Limb (tissue), 2 donors: ENCODE measurements around the gene DMBX1.

Experiments
- DNase-seq, 2 donors: peaks; one replicate each; pipeline ENCODE4 v3.0.0-alpha.2; 2016; ENCODE audit errors: extremely low spot score in 2 of 2

The DMBX1 gene

DNA sequence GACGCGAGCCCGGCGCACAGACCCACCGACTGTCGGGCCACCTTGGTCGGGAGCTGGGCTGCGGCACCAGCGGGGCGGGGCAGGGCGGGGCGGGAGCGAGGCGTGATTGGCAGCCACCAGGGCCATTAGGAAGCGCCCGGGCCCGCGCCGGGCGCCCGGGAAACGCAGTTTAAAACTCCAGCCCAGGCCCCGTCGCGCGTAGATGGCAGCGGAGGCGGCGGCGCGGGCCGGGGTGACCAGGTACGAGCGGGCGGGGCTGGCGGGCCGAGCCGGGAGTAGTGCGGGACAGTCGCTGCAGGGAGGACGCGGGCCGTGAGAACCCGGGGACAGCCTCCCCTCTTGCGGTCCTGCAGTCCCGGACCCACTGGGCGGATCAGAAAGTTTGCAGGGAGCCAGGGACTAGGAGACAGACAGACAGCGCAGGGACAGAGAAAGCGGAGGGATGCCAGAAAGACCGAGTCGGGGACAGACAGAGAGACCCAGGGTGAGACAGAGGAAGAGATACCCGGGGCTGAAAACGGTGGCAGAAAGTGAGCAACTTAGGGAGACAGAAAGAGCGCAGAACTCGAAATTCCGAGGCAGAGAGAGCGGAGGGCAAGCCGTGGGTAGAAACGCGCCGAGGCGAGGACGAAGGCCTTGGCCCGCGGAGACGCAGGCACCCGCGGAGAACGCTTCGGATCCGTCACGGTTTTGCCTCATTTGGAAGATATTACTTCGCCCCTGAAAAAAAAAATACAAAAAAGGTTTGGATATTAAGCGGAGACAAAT is at the start of gene DMBX1:
Gene DMBX1, plus strand, starts transcription at position 199 of the 768 bp plus-strand sequence. CDS start 17,175 bp downstream, outside the sequence.
- DNase-seq, result peak in 1 of 2 donors; percentile 60

DNA sequence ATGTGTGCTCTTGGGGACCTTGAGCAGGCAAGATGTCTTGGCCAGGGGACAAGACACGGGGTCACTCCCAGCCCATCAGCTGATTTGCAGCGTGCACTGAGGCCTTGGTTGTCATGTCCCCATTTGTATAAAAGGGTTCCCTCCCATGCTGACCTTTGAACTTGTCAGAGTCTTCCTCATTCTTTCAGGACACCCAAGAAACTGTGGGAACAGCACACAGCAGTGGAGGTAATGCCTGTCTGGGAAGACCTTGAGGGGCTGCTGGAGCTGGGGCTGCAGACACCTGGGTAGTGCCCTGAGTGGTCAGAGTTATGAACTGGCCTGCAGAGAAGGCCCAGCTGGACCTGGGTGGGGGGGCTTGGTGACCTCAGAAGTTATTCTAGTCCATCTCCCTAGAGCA is 49.2 kb upstream of the DMBX1 start:
- DNase-seq, result no peak

DNA sequence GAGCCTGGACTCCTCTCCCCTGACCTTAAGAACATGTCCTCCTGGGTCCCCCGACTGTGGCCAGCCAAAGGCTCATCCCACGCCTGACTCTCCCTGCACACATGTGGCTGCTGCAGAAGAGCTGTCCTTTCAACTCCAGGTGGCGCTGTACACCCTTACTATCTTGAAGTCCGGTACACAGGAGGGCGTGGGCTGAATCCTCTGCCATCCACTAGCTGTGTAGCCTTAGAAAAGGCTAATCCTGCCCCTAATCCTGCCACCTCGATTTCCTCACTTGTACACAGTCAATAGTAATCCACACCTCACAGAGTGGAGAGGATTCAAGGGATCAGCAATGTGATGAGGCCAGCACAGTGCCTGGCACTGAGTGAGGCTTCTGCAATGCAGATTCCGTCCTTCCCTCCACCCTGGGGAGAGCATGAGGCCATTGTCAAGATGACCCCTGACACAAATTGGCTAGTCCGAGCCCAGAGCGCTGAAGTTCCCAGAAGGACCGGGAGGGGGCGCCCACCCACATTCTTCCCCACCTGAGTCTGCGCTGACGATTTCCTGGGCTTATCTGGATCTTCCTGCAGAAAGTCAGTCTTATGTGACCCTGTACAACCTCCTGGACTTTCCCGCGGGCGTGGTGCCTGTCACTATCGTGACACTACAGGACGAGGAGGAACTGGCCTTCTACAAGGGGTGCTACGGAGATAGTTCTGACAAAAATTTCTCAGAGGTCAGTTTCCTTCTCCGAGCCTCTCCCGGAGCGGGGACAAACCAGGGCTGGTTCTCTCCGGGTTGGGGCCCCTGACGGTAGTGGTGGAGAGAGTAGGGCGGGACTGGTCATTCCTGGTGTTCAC is 47.1 kb upstream of the DMBX1 start:
- peak; percentile 30 to 83 for DNase-seq

DNA sequence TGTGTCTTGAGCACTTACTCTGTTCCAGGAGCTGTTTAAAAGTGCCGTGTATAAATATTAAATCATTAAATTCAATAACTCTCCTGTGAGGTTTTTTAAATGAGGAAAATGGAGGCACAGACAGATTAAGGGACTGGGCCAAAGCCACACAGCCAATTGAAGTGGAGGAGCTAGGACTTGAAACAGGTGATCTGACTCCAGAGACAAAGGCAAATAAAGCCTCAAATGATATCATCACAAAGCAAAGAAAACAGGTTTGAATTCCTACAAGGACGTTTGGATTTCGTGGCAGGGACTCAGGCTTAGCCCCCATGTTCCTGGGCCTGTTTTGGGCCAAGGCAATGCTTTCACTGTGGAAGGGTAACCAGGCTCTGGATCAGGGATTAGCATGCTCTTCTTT is 45.2 kb upstream of the DMBX1 start:
- no peak for DNase-seq

DNA sequence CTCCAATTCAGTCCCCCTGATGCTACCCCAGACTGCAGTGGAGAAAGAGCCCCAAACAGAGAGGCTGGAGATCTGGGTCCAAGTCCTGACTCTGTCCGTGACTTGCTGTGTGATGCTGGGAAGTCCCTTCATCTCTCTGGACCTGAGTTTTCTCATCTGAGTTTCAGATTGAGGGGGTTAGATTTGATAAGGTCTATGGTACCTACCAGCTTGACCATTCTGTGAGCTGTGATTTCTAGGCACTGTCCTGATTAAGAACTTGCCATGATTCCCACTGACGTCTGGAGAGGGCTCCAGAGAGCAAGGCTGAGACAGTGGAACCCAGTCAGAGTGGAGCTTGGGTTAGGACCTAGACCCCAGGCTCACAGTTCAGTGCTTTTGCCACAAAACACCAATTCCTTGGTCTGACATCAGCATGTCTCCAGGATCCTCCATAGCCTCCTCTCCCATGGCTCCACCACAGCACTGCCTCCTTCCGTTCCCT is 43.8 kb upstream of the DMBX1 start:
- no peak for DNase-seq

DNA sequence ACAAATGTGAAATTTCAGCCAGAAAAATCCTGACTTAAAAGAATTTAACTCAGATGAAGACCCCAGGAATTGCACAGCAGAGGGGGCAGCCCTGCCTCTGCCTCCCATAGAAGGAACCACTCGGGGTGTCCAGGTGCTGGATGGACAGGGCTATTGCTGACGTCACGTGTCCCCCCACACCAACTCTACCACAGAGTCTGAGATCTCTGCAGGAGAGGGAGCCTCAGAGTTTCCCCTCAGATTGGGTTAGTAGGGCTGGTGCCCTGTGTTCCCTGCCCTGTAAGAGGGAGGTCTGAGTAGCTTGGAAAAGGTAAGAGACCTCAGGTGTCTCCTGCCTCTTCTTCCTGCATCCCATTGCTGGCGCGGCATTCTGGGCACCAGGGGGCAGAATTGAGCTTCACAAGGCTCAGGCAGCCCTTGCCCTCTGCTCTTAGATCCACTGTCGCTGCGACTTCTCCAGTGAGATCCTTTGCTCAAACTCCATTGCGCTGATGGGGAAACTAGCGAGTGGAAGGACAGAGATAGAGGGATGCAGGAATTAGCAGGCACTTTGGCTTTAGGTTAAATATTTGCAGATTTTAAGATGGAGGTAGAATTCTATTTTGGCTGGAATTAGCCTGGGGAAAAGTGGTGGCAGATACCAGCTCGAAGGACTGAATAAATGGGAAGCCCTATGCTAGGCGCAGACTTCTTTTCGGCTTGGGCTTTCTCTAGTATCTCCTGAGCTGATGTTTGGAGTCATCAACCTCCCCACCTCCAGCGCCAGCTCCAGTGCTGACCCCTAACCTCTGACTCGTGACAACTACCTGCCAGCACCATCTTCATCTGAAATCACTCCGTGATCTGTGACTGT is 42.8 kb upstream of the DMBX1 start:
- peak; percentile 55 to 86 for DNase-seq

DNA sequence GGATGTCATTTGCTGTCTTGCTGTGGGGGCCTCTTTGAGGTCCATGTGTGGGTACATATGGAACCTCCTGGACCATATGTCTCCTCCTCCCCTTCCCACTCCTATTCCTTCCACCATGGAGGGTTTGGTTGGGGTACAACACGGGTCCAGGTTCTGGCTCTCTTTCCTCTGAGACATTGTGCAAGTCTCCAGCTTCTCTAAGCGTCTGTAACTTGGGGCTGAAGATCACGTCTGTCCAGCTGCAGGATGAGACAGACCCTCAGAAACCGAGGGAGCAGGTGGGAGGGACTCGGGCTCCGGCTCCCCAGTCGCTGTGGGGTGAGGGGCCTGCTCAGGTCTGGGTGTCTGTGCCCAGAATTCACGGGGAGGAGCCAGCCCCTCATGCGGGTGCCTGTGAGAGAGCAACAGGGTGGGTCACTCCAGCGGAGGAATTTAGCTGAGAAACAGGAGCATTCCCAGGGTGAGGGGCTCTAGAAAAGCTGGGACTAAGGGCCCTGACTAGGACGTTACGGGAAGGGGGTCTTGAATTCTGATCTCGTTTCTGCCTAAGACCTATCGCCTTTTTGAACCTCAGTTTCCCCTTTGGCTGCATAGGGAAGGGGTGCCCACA is 42.0 kb upstream of the DMBX1 start:
- DNase-seq, result no peak

DNA sequence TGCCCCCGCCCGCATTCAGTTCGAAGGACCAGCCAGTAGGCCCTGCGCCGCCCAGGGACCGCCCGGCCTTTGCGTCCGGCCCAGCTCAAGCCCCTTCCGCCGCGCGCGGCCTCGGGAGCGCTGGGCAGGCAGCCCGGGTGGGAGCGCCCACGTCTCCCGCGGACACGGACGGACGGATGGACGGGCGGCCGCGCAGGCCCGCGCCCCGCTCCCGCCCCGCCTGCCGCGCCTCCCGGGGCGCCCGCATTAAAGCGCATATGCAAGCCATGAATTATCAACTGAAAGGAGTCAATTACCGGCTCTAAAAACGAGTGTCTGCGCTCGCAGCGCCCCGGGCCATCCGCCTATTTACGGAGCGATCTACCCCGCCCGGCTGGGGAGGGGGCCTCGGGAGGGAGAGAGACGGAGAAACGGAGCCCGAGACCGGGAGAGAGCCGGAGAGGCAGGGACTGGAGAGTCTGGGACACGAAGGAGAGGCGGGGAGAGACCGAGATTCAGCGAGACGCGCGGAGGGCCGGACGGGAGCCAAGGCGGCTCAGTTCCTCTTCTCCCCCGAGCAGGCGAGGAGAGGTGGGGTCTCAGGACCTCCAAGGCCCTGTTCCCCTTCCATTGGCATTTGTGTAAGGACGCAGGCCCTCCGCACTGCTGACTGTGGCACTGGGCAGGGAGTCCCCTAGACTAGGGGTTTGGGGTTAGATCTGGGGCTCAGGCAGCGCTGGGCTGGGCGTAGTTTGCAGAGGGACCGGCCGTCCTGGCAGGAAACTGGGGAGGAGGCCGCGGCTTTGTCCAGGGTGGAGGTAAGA is 41.3 kb upstream of the DMBX1 start:
- peak in 1 of 2 donors; percentile 55 for DNase-seq

DNA sequence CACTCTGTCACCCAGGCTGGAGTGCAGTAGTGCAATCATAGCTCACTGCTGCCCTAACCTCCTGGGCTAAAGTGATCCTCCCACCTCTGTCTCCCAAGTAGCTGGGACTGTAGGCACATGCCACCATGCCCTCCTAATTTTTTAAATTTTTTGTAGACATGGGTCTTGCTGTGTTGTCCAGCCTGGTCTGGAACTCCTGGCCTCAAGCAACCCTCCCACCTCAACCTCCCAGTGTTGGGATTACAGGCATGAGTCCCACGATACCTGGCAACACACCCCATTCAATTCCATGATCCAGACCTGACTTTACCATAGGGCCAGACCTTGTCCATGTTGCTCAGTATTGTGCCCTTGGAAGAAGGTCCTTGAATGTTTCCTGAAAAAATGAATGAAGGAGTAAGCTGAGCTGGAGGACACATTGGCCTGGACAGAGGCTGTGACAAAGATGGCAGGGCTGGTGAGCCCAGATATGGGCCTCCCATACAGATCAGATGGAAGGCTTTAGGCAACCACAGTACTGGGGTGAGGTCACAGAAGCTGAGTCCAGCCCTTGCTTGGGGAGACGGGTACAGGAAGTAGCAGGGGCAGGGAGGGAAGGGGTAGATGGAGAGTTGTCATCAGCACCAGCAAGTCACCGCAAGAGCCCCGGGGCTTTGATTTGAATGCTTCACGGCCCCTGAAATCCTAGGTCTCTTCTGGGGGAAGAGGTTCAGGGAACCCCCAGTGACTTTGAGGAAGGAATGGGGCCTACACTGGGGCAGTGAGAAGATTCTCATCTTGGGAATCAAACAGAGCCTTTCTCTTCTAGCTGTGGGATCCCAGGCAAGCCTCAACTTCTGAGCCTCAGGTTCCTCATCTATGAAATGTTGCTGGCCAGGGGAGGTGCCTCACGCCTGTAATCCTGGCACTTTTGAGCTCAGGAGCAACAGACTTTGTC is 40.1 kb upstream of the DMBX1 start:
- no peak for DNase-seq

DNA sequence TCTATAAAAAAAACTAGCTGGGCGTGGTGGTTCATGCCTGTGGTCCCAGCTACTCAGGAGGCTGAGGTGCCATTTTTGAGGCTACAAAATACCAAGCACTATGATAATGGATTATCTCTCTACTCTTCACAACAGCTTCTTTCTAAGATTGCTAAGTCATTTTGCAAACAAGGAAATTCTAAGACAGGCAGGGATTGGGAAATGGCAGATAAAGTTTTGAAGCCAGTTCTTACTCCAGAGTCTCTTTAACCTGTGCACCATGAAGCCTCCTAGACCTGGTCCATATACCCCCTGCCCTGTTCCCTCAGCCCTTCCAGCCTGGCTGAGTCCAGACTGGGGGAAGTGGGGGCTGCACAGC is 39.5 kb upstream of the DMBX1 start:
- no peak for DNase-seq

DNA sequence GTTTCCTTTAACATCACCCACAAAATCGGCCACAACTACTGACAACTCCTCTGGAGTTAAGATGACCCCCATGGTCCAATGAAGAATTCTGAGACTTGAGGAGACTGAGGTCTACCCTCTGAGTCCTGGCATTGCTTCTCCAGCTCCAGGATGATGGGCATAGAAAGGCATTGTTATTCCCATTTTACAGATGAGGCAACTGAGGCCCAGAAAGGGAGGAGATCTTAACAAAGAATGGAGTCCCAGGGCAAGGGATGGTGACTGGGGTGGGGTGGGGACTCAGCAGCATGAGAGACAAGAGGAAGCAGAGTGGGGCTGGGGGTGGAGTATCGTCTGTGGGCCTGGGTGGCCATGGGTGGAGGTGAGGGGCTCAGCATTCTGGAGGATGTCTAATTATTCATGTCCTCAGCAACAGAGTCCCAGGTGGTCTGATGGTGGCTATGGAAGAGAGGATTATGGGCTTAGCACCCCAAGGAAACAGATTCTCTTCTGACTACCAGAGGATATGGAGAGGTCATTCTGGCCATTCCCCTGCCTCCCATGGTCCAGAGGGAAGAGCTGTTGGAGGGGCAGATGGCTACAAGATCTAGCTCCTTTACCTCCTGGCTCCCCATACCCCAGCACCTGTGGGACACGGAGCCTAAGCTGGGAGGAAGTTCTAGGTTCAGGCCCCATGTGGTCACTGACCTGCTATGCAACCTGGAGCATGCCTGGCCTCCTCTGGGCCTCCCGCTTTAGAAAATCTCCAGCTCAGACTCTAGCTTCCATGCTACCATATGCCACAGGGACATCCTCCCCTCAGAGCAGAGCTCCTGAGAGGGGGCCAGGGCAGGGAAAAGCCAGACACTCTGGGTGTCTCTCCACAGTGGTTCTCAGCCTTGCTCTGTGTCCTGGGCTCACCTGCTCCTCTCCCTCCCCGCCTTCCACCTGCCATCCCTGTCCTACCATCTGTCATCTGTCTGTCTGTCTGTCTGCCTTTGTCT is 37.4 kb upstream of the DMBX1 start:
- no peak for DNase-seq

DNA sequence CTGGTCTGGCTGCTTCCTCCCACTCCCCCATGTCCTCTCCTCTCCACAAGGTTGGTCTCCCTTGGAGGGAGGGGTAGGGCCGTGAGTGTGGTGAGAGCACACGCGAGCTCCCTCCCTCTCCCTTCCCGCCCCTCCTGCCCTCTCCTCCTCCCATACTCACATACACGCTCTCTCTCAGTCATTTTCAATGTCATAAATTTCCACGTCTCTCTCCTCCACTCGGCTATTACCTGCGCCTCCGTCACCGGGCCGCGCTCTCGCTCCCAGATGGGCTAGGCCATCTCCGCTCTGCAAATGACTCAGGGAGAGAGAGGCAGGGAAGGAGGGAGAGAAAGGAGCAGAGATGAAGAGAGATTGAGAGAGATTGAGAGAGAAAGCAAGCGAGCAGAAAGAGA is 36.7 kb upstream of the DMBX1 start:
- no peak for DNase-seq

DNA sequence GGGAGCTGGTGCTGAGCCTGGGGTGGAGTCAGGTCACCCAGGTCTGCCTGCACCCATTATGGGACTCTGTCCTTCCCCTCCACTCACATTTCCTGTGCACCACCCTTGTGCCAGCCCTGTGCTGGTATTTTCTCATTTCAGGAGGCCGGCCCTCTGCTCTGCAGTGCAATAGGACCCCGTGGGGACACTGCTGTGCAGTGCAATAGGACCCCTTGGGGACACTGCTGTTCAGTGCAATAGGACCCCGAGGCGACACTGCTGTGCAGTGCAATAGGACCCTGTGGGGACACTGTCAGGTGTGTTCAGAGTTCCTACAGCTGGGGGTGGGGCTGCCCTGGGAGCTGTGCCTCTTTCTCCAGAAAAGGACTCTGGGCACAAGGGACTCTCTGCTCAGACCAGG is 36.2 kb upstream of the DMBX1 start:
- no peak for DNase-seq

DNA sequence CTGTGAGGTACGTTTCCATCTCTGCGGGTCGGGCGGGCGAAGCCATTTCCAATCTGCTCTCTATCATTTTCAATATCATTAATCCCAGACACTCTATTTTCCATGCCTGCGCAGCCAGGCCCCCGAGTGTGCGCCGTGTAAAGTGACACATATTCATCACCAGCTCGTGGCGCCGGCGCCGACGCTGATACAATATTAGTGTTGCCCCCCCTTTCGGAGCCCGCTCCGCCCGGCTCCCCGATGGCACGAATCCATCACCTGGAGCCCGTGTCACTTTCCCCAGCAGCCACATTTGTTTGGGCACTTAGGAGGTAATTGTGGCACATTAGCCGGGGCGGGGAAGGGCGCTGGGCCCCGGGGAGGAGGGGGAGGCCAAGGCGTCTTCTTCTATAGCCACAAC is 33.7 kb upstream of the DMBX1 start:
- no peak for DNase-seq

DNA sequence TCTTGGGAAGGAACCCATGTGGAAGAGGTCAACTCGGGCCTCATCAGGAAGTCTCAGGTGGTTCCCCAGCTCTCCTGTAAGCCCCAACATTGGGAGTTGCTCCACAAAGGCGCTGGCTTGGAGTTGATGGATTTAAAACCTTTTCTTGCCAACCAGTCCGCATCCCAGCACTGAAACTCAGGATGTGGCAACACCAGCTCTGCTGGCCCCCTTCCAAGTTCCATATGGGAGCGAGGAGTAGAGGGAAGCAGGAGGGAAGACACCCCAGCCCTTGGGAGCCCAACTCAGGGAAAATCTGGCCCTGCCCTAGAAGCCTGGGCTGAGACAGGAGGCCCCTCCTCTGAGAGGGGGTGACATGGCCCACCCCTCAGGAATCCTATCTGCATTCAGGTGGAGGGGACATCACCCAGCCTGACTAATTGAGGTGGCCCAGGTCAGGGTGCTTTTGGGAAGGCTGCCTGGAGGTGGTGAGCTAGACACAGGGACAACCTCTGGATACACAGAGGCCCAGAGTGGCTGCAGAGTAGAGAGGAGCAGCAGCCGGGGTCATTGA is 33.1 kb upstream of the DMBX1 start:
- DNase-seq, result no peak

DNA sequence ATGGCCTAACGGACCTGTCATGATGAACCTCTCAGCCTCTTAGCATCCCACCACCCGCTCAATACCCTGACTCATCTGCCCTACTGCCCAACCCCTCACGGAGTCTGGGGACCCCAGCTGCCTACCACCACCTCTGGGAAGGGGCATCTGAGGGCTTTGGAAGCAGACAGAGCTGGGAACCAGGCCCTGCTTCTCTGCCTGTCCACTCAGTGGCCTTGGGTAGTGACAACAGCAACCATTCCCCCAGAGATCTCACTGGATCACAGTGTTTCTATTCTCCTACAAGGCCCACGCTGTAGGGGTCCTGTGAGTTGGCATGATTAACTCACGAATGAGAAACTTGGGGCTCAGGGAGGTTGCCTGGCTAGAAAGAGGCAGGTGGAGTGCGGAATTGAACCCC is 32.5 kb upstream of the DMBX1 start:
- DNase-seq, result no peak

DNA sequence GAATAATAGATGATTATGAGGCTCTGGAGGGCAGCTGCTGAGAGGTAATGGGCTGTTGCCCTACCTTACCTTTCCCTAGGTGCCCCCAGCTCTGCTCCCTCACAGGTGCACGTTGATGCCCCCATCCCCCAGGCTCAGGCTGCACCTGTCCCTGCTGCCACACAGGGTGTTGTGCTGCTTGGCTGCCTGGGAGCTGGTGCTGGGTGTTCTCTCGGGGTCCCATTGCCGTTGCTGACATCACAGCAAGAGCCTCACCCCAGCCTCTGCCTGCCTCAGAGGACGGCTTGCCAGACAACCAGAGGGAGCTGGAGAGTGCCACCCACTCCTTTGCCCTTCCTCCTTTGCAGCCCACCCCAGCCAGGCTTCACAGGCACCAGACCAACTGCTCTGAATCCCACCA is 31.4 kb upstream of the DMBX1 start:
- DNase-seq, result no peak

DNA sequence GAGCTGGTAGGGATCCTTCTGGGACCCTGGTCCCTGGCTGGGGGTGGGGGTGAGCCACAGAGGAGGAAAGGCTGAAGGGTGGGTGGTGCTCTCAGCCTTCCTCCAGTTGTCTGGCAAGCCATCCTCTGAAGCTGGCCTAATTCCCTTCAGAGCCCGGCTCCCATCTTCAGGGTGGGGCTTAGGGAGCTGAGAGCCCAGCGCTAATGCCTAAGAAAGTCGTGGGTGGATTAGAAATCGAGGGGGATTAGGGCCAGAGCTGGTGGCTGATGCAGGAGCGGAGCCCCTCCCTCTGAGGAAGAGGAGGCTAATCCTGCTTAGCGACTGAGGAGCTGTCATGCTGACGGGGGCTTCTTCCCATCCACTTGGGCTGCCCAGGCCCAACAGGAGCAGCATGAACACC is 30.8 kb upstream of the DMBX1 start:
- no peak for DNase-seq
